B cell (primary cell): ENCODE measurements around the gene PPP1R12A. TPM values are rescaled to one million over a fixed set of nuclear protein-coding genes. Genes with fewer than 3 reads are reported as not detected.

Source experiments
- ATAC-seq: fragments of 200-7000 bp; cut with Tn5 transposase; one replicate; pipeline ENCODE4 v1.10.0; 2021; ENCODE audit warnings: low read depth, mild to moderate bottlenecking, moderate number of reproducible peaks, moderate library complexity
- CTCF ChIA-PET: fragments of 350-600 bp; sonication (Branson Sonifier 250); formaldehyde crosslinking; loops from one replicate; lab custom pipeline; 2021; ENCODE audit warnings: antibody characterized with exemption, inconsistent platforms; lab: Charles Lee
- POLR2A ChIA-PET: fragments of 350-600 bp; sonication (Branson Sonifier 250); formaldehyde crosslinking; loops from one replicate; lab custom pipeline; 2021; ENCODE audit warnings: antibody characterized with exemption; lab: Charles Lee
- DNase-seq: peaks from one replicate; pipeline ENCODE4 v3.0.0; 2013
- H2AFZ ChIP-seq: 2 replicates; pipeline ENCODE4 v1.6.1; 2012; ENCODE audit warnings: mild to moderate bottlenecking, low read depth, low read length; ENCODE audit not compliant: insufficient read depth, poor library complexity, severe bottlenecking
- H3K27ac ChIP-seq, 2 donors: 1 replicate in 1 of 2; 2 replicates in 1 of 2; pipeline ENCODE4 v1.5.1; 2012 to 2013; ENCODE audit warnings: low read length in 2 of 2, mild to moderate bottlenecking in 2 of 2, moderate library complexity in 1 of 2
- H3K27me3 ChIP-seq, 4 experiments: fragments of 200-600 bp in 1 of 4; sonication (generic) in 1 of 4; replicated peaks in 1 of 4; 1 replicate in 2 of 4; 2 replicates in 2 of 4; pipeline versions ENCODE4 v1.6.1 to v1.7.0; 2013 to 2016; ENCODE audit warnings: low read length in 3 of 4, mild to moderate bottlenecking in 2 of 4, mixed read lengths in 1 of 4, moderate library complexity in 1 of 4; ENCODE audit not compliant: insufficient read depth in 4 of 4, control insufficient read depth in 3 of 4; ENCODE audit errors: control extremely low read depth in 1 of 4
- H3K36me3 ChIP-seq, 2 experiments: replicated peaks in 1 of 2; 1 replicate in 1 of 2; 2 replicates in 1 of 2; pipeline versions ENCODE4 v1.6.1 to v1.7.1; 2013; ENCODE audit warnings: low read length in 1 of 2; ENCODE audit not compliant: insufficient read depth in 2 of 2, control insufficient read depth in 1 of 2; ENCODE audit errors: control extremely low read depth in 1 of 2, extremely low read depth in 1 of 2
- H3K4me1 ChIP-seq, 2 donors: fragments of 200-600 bp in 1 of 2; sonication (generic) in 1 of 2; 1 replicate in 1 of 2; 2 replicates in 1 of 2; pipeline versions ENCODE4 v1.5.1 to v1.6.1; 2013 to 2017; ENCODE audit warnings: low read length in 2 of 2; ENCODE audit not compliant: control insufficient read depth in 2 of 2, insufficient read depth in 2 of 2
- H3K4me2 ChIP-seq: replicated peaks from 2 replicates; pipeline ENCODE3; 2012; ENCODE audit warnings: mild to moderate bottlenecking, low read depth, low read length; ENCODE audit not compliant: poor library complexity, severe bottlenecking
- H3K4me3 ChIP-seq, 5 experiments: fragments of 200-600 bp in 1 of 5; sonication (generic) in 1 of 5; 1 replicate in 3 of 5; 2 replicates in 2 of 5; pipeline versions ENCODE4 v1.5.1 to v1.7.0; 2011 to 2016; ENCODE audit warnings: low read length in 4 of 5, mild to moderate bottlenecking in 4 of 5, low read depth in 2 of 5, control low read depth in 1 of 5, moderate library complexity in 1 of 5; ENCODE audit not compliant: insufficient read depth in 1 of 5; ENCODE audit errors: control extremely low read depth in 1 of 5, extremely low read depth in 1 of 5
- H3K79me2 ChIP-seq: fragments of 200-600 bp; sonication (generic); one replicate; pipeline ENCODE4 v1.6.0; 2016; ENCODE audit warnings: low read length; ENCODE audit not compliant: control insufficient read depth, insufficient read depth
- H3K9ac ChIP-seq: fragments of 200-600 bp; sonication (generic); 2 replicates; pipeline ENCODE4 v1.6.1; 2017; ENCODE audit warnings: mild to moderate bottlenecking, low read length, moderate library complexity
- H3K9me3 ChIP-seq, 3 donors: one replicate each; pipeline versions ENCODE4 v1.6.1 to v1.7.1; 2013; ENCODE audit warnings: low read length in 2 of 3; ENCODE audit not compliant: control insufficient read depth in 2 of 3, insufficient read depth in 1 of 3; ENCODE audit errors: control extremely low read depth in 1 of 3
- H4K20me1 ChIP-seq: 2 replicates; pipeline ENCODE4 v1.6.0; 2012; ENCODE audit warnings: mild to moderate bottlenecking, low read length; ENCODE audit not compliant: insufficient read depth, control insufficient read depth, poor library complexity, severe bottlenecking
- H3K27ac Mint-ChIP-seq: one replicate; pipeline ENCODE4 v1.8.0; 2021; ENCODE audit warnings: mixed read lengths
- H3K27me3 Mint-ChIP-seq: one replicate; pipeline ENCODE4 v1.8.0; 2021; ENCODE audit warnings: mixed read lengths
- H3K4me1 Mint-ChIP-seq: one replicate; pipeline ENCODE4 v1.8.0; 2021; ENCODE audit warnings: mixed read lengths
- H3K4me3 Mint-ChIP-seq: one replicate; pipeline ENCODE4 v1.8.0; 2021; ENCODE audit warnings: mixed read lengths
- H3K9me3 Mint-ChIP-seq: one replicate; pipeline ENCODE4 v1.8.0; 2022; ENCODE audit warnings: mixed read lengths; ENCODE audit not compliant: insufficient read depth
- CTCF ChIP-seq: fragments of 200-600 bp; IDR thresholded peaks from one replicate; pipeline ENCODE4 v1.8.0; 2022; ENCODE audit warnings: antibody characterized with exemption, mild to moderate bottlenecking
- EZH2 ChIP-seq: IDR thresholded peaks from 2 replicates; pipeline ENCODE4 v1.6.1; 2012; ENCODE audit warnings: borderline replicate concordance, low read depth, mild to moderate bottlenecking, moderate library complexity, low read length; ENCODE audit not compliant: insufficient read depth, poor library complexity, severe bottlenecking
- WGBS: methylation state at CpG from one replicate; pipeline ENCODE4 v1.1.5; 2013; ENCODE audit warnings: missing lambda C conversion rate; ENCODE audit not compliant: insufficient coverage; 5-methylcytosine and 5-hydroxymethylcytosine counted together
- intact Hi-C: fragments of 100-400 bp; cut with micrococcal nuclease; formaldehyde crosslinking; loops from one replicate; pipeline ENCODE4 v1.10.0; 2022
- polyA plus RNA-seq: library from polyadenylated mRNA; depleted of rRNA; stranded (reverse); fragments of >200 nt; gene quantifications from 2 replicates; pipeline ENCODE4 v1.2.3, GENCODE V29; 2012
- total RNA-seq, 2 donors: library from RNA; stranded (reverse); fragments of 120-200 nt in 1 of 2; gene quantifications; 1 replicate in 1 of 2; 2 replicates in 1 of 2; pipeline versions ENCODE4 v1.2.3 to v1.2.4, GENCODE V29; 2013 to 2022

The PPP1R12A gene
- total and polyA plus RNA-seq, 2 donors (not counting 1 experiment from before 2014, with no cell fraction given) = 18.3 to 110 TPM

GRCh38 chr12:79841878-79842265 lies 93.0 kb downstream of the PPP1R12A start:
- intact Hi-C loops = no loop called here
- 50% methylated on average over 2 of the region's 4 CpGs for WGBS
- peaks cover 44% of the 10 kb centered on the region for H3K79me2 ChIP-seq
- no peak overlapping the region for H3K4me2 ChIP-seq
- H3K4me3 ChIP-seq = no peak overlapping the region
- ATAC-seq (no peak), DNase-seq (no peak)
- no peak overlapping the region for H3K27ac Mint-ChIP-seq
- ChIA-PET CTCF (interaction anchor here (1.7 kb wide), 1 partner anchor 10 kb away, joined by 3 read pairs; no protein-coding TSS in a partner anchor), POLR2A (no interaction called here)
- no peaks in the 10 kb centered on the region for H3K27me3 Mint-ChIP-seq
- H3K4me3 Mint-ChIP-seq = no peak overlapping the region
- peaks cover 11% of the 10 kb centered on the region for H4K20me1 ChIP-seq
- H3K27me3 ChIP-seq = no peaks in the 10 kb centered on the region
- H3K4me1 ChIP-seq = no peaks in the 10 kb centered on the region
- peaks cover 3 to 26% (median 14%) of the 10 kb centered on the region in 3 donors for H3K9me3 ChIP-seq
- H3K9ac ChIP-seq = no peak overlapping the region
- peaks cover 7% of the 10 kb centered on the region for H3K4me1 Mint-ChIP-seq
- no peak overlapping the region for H3K27ac ChIP-seq
- no peak for TF ChIP-seq EZH2
- no peak for TF ChIP-seq CTCF
- peaks cover 1 to 46% of the 10 kb centered on the region in 2 experiments for H3K36me3 ChIP-seq
- peaks cover 13% of the 10 kb centered on the region for H3K9me3 Mint-ChIP-seq
- H2AFZ ChIP-seq = no peak overlapping the region

- POLR2A ChIA-PET = no interaction called here
- CTCF ChIA-PET = interaction anchor here (1.7 kb wide), 1 partner anchor 11 kb away, joined by 3 read pairs; no protein-coding TSS in a partner anchor
- Mint-ChIP-seq H3K9me3 (peaks cover 13% of the 10 kb centered on the region), H3K27ac (no peak overlapping the region), H3K4me1 (peaks cover 7% of the 10 kb centered on the region), H3K4me3 (no peak overlapping the region), H3K27me3 (no peaks in the 10 kb centered on the region)
- Histone ChIP-seq H2AFZ (no peak overlapping the region), H4K20me1 (peaks cover 6% of the 10 kb centered on the region), H3K79me2 (peaks cover 40% of the 10 kb centered on the region), H3K27ac (no peak overlapping the region), H3K36me3 (peaks cover 1 to 46% of the 10 kb centered on the region in 2 experiments), H3K4me3 (no peak overlapping the region), H3K4me1 (no peaks in the 10 kb centered on the region), H3K9me3 (peaks cover 3 to 26% (median 14%) of the 10 kb centered on the region in 3 donors), H3K9ac (no peak overlapping the region), H3K4me2 (no peak overlapping the region), H3K27me3 (no peaks in the 10 kb centered on the region)
- intact Hi-C loops = no loop called here
- ATAC-seq (no peak), DNase-seq (no peak)
- TF ChIP-seq EZH2 = no peak
- TF ChIP-seq CTCF = no peak
- 100% methylated on average over 2 of the region's 4 CpGs for WGBS
These were observed 93.5 kb downstream of the PPP1R12A start for GRCh38 chr12:79841248-79841877.
